Embryonic facial prominence (tissue), 1 donor: Measurements from ENCODE around the gene FNDC3A.
"Not testable (repeated sequence)": the region's sequence is repeated elsewhere in the genome, so short reads cannot be mapped to it uniquely, and the experiment has no call there.

Experiments
- DNase-seq: peaks from one replicate; pipeline ENCODE4 v3.0.0-alpha.2; 2016; ENCODE audit errors: extremely low spot score

Gene FNDC3A

DNA sequence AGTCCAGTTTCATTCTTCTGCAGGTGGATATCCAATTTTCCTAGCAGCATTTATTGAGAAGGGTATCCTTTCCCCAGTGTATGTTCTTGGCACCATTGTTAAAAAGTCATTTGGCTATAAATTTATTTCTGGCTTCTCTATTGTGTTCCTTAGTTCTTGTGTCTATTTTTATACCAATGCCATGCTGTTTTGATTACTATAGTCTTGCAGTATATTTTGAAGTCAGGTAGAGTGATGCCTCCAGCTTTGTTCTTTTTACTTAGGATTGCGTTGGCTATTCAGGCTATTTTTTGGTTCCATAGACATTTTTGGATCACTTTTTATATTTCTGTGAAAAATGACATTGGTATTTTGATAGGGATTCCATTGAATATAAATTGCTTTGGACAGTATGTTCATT, 172.7 kb downstream of the FNDC3A start:
- DNase-seq = no peak

DNA sequence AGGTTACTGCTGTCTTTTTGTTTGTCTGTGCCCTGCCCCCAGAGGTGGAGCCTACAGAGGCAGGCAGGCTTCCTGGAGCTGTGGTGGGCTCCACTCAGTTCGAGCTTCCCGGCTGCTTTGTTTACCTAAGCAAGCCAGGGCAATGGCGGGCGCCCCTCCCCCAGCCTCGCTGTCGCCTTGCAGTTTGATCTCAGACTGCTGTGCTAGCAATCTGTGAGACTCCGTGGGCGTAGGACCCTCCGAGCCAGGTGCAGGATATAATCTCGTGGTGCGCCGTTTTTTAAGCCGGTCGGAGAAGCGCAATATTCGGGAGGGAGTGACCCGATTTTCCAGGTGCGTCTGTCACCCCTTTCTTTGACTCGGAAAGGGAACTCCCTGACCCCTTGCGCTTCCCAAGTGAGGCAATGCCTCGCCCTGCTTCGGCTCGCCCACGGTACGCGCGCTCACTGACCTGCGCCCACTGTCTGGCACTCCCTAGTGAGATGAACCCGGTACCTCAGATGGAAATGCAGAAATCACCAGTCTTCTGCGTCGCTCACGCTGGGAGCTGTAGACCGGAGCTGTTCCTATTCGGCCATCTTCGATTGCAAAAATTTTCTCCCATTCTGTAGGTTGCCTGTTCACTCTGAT, 182.4 kb downstream of the FNDC3A start:
- not testable (repeated sequence) for DNase-seq

DNA sequence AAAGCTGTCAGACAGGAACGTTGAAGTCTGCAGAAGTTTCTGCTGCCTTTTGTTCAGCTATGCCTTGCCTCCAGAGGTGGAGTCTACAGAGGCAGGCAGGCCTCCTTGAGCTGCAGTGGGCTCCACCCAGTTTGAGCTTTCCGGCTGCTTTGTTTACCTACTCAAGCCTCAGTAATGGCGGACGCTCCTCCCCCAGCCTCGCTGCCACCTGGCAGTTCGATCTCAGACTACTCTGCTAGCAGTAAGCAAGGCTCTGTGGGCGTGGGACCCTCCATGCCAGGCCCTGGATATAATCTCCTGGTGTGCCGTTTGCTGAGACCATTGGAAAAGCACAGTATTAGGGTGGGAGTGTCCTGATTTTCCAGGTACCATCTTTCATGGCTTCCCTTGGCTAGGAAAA, 187.4 kb downstream of the FNDC3A start:
- not testable (repeated sequence) for DNase-seq

DNA sequence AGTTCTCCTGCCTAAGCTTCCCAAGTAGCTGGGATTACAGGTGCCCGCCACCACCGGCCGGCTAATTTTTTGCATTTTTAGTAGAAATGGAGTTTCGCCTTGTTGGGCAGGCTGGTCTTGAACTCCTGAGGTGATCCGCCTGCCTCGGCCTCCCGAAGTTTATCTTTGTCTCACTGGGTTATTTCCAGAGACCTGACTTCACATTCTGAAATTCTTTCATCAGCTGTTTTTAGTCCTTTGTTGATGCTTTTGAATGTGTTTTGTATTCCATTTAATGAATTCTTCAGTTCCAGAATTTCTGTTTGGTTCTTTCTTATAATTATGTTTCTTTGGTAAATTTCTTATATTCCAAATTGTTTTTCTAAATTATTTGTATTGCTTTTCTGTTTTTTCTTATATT, 189.0 kb downstream of the FNDC3A start:
- no peak for DNase-seq

DNA sequence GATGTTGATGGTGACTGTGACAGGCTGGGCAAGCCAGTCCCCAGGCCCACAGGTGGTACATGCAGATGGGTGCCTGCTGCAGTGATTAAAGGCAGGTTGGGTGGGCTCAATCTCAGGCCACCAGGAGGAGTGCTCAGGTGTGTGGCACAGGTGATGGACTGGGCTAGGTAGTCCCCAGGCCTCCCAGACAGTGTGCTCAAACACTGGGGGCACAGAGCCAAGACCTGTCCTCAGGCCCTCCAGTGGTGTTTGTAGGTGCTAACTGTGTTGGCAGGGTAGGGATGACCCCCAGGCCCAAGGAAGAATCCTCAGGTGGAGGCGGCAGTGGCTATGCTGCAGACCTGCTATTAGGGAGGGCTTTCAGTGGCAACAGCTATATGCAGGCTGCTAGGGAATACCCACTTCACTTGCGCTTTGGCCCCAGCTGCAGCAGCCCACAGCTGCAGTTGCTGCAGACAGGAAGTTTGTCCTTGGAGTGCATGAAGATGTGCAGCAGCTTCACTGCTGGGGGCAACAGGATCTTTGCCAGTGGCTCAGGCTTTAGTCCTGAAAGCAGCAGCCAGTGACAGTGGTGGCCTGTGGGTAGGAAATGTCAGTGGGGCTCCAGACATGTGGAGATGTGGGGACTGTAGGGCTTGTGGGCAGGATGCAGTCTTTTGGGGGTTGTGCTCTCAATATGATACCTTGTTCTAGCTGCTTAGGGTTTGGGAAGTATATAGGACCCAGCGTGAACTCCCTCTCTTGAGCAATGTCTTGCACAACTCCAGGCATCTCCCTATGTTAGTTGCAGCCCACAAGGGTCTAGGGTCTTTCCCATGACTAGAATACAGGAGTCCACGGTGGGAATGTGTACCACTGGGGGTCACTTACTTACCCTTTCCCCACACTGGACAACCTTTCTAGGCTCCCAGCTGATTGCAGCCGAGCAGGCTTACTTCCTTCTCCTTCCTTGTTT, 190.4 kb downstream of the FNDC3A start:
- no peak for DNase-seq

DNA sequence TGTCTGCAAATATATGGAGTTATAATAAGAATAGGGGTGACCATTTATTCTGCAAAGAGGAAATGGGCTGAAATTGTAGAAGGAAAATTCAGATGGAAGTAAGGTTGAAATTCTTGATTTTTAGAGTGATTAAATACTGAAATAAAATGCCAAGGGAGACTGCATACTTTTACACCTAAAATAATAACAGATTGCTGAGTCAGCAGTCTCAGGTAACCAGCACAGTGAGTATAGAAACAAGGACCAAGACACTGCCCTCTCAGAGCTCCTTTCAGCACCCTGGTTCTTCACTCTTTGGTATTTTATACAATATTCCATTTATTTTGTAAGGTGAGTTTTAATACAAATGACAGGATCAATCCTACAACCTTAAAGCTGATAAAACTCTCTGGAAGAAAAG, 195.6 kb downstream of the FNDC3A start:
- DNase-seq = no peak

DNA sequence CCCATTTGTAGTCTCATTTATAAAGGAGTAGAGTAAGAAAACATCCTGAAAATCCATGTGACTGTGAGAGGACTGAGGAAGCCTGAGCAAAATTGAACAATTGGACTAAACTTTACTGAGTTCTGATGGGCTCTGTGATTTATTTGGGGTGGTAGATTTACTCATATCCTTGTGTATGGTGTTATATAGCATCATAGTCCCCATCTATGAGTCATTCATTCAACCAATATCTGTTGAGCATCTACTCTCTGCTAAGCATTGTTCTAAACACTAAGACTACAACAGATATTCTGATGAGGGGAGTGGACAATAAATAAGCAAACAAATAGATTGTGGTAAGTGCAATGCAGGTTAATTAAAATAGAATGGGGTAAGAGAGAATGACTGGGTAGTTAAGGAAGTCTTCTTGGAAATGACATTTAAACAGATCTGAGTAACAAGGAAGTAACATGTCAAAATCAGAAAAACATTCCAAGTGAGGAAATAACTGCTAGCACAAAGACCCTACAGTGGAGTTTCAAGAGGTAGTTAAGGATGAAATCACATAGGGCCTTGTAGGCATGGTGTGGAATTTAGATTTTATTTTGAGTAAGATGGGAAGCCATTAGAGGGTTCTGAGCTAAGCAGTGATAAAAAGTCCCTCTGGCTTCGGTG, 208.1 kb downstream of the FNDC3A start:
- DNase-seq = no peak

DNA sequence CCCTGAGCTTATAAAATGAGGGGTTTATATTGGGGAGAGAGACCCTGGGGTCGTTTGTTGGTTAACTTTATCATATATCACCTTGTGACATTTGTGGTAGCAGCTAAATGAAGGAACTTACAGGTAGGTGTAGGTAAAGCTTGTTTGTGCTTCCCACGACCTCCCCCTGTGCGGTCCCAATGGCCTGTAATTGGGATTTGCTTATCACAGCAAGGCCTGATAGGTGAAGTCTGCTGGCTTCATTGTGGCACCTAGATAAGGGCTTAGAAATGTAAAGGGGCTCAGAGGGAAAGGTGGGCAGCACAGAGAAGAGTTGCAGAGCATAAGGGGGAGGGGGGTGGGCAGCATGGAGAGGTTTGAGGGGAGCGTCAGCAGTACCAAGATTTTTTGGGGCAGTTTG, 208.9 kb downstream of the FNDC3A start:
- DNase-seq = no peak

DNA sequence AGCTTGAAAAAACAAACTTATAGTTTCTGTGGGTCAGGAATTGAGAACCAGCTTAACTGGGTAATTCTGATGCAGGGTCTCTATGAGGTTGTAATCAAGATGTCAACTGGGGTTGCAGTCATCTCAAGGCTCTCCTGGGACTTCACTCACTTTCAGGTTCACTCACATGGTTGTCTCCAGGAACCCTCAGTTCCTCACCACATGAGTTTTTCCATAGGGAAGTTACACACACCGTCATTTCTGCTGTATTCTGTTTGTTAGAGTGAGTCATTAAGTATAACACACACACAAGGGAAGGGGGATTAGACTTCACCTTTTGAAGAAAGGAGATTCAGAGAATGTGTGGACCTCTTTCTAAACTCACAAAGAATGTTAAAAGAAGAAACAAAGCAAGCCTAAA, 209.6 kb downstream of the FNDC3A start:
- no peak for DNase-seq

DNA sequence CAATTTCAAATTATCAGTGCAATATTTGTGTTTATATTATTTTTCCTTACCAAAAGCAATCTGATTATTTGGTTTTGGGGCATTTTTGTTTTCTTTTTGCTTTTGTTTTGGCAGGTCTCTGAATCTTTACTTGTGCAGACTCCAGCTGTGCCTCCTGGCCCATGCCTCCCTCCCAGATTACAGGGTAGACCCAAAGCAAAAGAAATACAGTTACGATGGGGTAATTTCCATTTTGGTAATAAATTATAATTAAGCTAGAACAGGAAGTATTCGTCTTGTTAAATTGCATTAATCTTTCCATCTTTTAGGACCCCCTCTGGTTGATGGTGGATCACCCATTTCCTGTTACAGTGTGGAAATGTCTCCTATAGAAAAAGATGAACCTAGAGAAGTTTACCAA, 215.2 kb downstream of the FNDC3A start:
- no peak for DNase-seq

DNA sequence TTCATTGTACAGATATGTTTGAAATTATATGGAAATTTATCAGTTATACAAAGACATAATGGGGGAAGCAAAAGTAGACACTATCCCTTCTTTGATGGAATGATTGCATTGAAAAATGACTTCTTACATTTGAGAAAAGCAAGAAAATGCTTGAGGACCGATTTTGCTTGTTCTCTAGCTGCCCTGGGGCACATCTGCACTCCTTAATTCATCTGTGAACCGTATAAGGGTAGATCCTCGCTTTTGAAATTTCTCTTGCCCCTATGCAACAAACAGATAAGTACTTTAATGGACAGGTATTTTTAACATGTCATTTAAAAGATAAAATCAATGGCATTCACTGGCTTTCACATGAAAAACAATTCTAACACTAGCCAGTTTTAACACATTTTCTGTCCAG, 230.9 kb downstream of the FNDC3A start:
- no peak for DNase-seq

DNA sequence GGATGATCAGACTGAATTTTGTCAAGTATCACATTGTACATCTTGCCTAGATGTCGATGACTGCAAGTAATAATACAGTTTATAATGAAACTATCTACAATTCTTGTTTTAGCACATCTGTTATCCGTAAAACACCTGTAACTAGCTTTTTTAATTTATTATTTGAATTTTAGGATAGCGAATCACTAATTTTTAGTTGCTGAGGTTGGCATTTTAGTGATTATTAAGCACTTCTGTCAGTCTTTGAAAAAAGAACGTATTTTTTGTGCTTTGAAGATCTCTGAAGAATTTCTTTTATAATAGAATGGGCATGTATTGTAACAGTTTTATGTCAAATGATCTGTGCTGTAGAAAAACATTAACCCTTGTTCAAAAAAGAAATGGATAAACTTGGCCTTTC, 232.9 kb downstream of the FNDC3A start:
- DNase-seq = no peak

DNA sequence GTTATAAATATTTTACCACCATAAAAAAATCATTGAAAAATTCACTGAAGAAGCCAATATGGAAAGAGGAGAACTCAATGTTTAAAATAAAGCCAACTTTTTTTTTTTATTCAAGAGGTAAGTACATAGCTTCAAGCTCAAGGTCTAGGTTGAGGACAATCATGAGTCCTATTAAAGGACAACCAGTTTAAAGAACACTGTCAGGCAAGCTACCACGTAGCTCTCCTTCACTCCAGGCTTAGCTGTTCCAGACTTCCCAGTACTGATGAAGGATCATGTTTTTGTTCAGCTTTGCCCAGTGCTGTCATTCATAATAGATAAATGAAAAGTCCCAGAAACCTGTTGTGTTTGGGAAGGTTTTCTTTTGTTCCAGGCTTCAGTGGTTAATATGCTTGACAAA, 234.4 kb downstream of the FNDC3A start:
- no peak for DNase-seq

DNA sequence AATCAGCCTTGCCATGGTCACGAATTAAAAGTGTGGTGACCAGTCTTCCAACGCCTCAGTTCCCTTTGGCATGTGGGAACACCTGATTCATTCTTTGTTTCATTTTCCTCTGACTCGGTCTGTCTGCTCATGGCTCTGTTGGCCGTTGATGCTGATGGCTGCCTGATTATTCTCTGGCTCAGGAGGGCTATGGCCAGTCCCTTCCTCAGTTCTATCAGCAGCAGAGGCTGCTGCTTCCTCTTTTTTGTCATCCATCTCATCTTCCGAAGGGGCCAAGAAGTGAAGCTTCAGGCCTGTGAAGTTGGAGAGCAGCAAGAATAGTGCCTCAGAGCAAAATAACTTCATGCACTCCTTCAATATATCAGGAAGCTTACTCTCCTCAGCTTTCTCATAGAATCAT, 235.0 kb downstream of the FNDC3A start:
- DNase-seq = no peak

DNA sequence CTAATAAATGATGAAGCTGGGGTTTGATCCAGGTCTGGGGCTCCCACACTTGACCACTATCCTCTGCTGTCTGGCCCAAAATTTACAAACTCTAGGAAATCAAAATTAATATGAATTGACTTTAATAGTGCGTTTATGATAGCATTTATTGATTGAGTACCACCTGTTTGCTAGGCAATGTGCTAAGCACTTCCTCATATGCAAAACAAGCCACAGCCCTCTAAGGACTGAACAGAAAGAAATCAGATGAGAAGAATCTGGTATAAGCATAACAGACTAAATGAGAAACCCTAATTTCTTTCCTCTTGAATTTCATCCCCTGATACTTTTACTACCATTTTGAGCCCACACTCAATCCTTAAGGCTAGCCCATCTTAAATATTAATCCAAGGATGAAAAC, 237.8 kb downstream of the FNDC3A start:
- DNase-seq = no peak

DNA sequence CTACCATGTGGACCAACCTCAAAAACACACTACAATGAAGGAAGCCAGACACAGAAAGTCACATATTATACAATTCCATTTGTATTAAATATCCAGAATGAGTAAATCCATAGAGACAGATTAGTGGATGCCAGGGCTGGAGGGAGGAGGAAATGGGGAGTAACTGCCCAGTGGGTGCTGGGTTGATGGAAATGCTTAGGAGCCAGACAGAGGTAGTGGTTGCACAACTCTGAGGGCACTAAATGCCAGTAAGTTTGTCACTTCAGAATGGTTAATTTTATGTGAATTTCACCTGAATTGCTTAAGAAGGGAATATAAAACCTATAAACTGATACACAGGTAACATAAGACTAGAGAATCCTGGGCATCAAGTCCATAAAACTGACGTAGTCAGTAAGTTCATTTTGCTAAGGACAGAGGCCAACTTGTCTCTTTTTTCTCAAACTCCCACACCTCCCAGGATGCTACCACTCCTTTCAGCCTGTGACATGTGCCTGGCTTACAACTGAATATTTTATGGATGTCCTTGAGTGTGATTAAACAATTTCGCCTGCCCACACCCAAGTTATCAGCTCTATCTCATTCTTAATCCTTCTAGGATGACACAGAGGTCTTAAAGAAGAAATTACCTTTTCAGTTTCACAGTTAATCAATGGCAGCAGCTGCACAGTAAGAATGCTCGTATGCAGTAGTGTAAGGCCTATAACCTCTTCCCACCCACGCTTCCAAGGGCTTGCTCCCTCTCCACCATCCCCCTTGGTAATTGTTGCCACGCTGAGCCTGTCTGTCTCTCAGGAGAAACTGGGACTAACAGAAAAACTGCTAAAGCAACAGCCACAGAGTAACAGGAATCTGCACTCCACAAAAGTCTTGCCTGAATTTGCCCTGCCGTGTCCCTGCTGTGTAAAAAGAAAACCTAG, 238.5 kb downstream of the FNDC3A start:
- no peak for DNase-seq

DNA sequence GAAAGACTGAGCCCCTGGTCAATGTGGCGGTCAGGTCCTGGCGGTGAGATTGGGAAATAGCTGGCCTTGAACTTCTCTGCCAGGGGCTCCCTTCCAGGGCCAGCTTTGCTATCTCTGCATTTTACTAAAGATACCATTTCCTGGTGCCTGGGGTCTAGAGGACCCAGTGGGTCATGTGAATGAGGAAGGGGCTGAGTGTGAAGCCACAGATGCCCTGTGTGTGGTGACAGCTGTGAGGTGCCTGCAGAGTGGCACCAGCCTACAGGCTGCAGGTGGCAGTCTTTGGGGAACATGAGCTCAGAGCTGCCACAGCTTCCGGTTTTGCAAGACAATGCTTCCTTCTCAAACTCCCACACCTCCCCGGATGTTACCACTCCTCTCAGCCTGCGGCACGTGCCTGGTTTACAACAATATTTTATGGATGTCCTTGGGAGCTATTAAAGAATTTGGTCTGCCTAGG, 239.2 kb downstream of the FNDC3A start:
- no peak for DNase-seq

DNA sequence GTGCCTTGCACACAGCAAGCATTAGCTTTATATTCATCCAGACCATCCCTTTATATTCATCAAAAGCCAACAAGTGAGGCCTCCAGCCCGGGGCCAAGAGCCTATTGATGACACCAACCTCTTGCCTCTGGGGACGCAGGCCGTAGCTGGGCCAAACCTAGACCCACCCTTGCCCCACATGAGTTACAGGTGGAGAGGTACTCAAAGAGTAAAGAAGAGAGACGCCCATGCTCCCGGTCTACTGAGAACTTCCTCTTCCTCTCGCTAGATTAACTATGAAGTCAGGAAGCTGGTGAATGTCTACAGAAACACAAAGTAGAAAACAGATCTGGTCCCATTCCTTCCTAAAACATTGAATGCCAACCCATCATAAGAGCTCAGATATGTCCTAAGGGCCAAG, 240.6 kb downstream of the FNDC3A start:
- no peak for DNase-seq

DNA sequence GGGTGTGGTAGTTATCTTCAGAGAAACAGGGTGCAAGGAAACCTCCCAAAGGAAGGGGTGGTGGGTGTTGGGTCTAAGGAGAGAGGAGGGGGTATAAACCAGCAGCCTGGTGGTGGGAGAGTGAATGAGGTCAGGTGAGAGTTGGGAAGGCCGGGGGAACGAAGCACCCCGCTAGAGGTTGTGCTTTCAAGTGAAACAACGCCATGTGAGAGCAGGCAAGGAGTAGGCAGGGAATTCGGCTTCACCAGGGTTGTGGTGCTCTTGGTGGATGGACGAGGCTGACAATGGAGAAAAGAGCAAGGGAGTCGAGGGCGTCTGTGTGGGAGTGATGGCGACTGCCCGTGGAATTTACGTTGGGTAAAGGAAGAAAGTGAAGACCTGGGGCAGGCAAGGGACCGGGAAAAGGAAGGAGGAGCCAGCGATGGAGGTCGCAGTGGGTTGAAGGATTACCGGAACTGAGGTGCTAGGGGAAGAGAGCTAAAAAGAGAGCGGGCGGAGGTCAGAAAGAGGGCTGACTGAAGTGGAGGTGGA, 242.3 kb downstream of the FNDC3A start:
- no peak for DNase-seq

DNA sequence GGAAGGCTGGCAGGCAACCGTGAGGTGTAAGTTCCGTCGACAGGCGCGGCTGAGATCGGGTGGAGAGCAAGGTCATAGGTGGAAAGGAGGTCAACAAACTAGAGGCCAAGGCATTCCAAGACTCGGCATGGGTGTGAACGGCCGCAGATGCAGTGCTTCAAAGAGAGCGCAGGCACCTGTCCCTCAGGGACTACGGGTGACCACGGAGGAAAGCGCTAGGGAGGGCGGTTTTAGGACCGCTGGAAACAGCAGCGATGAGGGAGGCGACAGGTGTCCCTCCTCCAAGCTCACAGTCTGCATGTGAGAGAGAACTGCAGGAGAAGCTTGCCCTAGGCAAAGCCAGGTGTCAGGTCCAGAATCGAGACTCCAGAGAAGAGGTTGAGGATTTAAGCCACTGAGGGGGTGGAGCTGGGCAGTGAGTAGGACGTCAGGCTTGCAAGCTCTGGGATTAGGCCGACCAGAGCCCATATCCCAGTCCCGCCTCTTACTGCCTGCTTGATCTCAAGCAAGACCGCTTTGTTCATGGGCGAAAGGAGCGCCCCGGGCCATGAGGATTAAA, 242.9 kb downstream of the FNDC3A start:
- no peak for DNase-seq

DNA sequence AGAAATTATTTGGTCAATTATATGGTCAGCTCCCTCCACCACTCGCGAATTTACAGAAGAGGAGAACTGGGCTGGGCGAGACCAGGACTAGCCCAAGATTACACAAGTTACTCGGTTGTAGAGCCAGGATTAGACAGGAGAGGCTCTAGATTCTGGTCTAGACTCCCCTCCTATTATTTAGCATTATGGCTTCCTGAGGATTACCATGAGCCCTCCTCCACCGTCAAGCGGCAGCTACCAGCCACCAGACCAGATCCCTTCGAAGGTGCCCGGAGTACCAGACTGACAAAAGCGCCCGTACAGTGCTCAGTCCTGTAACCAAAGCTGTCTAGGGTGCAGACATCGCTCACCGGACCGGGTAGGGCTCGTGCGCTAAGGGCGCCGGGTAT, 243.9 kb downstream of the FNDC3A start:
- DNase-seq = no peak
